H1 (cell line): ENCODE measurements around the gene PRKAR1B. TPM values are rescaled to one million over a fixed set of nuclear protein-coding genes. Genes with fewer than 3 reads are reported as not detected.

Experiments used
- CTCF ChIA-PET: fragments of 300-600 bp; sonication (Branson Sonifier 250); formaldehyde crosslinking; loops from one replicate; lab custom pipeline; 2021; ENCODE audit not compliant: partially characterized antibody; lab: Charles Lee
- POLR2A ChIA-PET: fragments of 300-600 bp; sonication (Branson Sonifier 250); formaldehyde crosslinking; loops from one replicate; lab custom pipeline; 2021; ENCODE audit warnings: inconsistent platforms; ENCODE audit not compliant: partially characterized antibody; lab: Charles Lee
- DNase-seq, 2 experiments: peaks; one replicate each; pipeline versions ENCODE4 v3.0.0 to v3.0.0-alpha.2; 2010 to 2022; ENCODE audit warnings: low spot score in 2 of 2, low read depth in 1 of 2, mixed read lengths in 1 of 2
- FAIRE-seq: peaks from 2 replicates; lab custom pipeline; 2011; peaks lifted over from hg19 to GRCh38; lab: Jason Lieb, UNC
- H2AFZ ChIP-seq: 2 replicates; pipeline ENCODE4 v1.8.1; 2012; ENCODE audit warnings: low read length, inconsistent platforms
- H2AK5ac ChIP-seq: 2 replicates; pipeline ENCODE4 v1.6.1; 2013; ENCODE audit warnings: low read depth, low read length
- H2BK120ac ChIP-seq: replicated peaks from 2 replicates; pipeline ENCODE3; 2013; ENCODE audit warnings: low read depth, low read length, inconsistent platforms
- H2BK12ac ChIP-seq: 2 replicates; pipeline ENCODE4 v1.6.1; 2013; ENCODE audit warnings: low read depth, low read length
- H2BK15ac ChIP-seq: 2 replicates; pipeline ENCODE4 v1.6.1; 2013; ENCODE audit warnings: low read length
- H2BK20ac ChIP-seq: 2 replicates; pipeline ENCODE4 v1.6.1; 2013; ENCODE audit warnings: low read length
- H2BK5ac ChIP-seq: 2 replicates; pipeline ENCODE4 v1.6.1; 2013; ENCODE audit warnings: low read depth, low read length
- H3K14ac ChIP-seq: 2 replicates; pipeline ENCODE4 v1.6.1; 2013; ENCODE audit warnings: inconsistent platforms; ENCODE audit not compliant: insufficient read length
- H3K18ac ChIP-seq: 2 replicates; pipeline ENCODE4 v1.6.1; 2013; ENCODE audit warnings: low read length; ENCODE audit errors: extremely low read depth
- H3K23ac ChIP-seq: 2 replicates; pipeline ENCODE4 v1.6.1; 2013; ENCODE audit warnings: inconsistent platforms; ENCODE audit not compliant: insufficient read length
- H3K23me2 ChIP-seq: 2 replicates; pipeline ENCODE4 v1.6.1; 2013; ENCODE audit warnings: low read depth, low read length
- H3K27ac ChIP-seq: 2 replicates; pipeline ENCODE4 v1.6.1; 2011; ENCODE audit warnings: low read depth, low read length, inconsistent platforms
- H3K27me3 ChIP-seq, 4 experiments: replicated peaks in 1 of 4; 1 replicate in 1 of 4; 2 replicates in 3 of 4; pipeline versions ENCODE4 v1.6.1 to v1.8.1; 2011 to 2013; ENCODE audit warnings: low read length in 3 of 4, mild to moderate bottlenecking in 3 of 4, inconsistent platforms in 2 of 4, mixed read lengths in 2 of 4, moderate library complexity in 1 of 4; ENCODE audit not compliant: control insufficient read depth in 3 of 4, insufficient read depth in 3 of 4; ENCODE audit errors: extremely low read depth in 1 of 4
- H3K36me3 ChIP-seq, 4 experiments: 2 replicates each; pipeline versions ENCODE4 v1.6.1 to v1.8.1; 2011 to 2013; ENCODE audit warnings: mild to moderate bottlenecking in 4 of 4, low read length in 3 of 4, moderate library complexity in 2 of 4, control low read depth in 1 of 4, inconsistent platforms in 1 of 4; ENCODE audit not compliant: insufficient read depth in 4 of 4, control insufficient read depth in 2 of 4
- H3K4ac ChIP-seq: replicated peaks from 2 replicates; pipeline ENCODE3; 2013; ENCODE audit warnings: low read length, low read depth, mixed read lengths, inconsistent platforms; ENCODE audit not compliant: insufficient read length
- H3K4me1 ChIP-seq, 4 experiments: replicated peaks in 1 of 4; 1 replicate in 1 of 4; 2 replicates in 3 of 4; pipeline versions ENCODE4 v1.6.1 to v1.8.1; 2011 to 2013; ENCODE audit warnings: low read length in 3 of 4, inconsistent platforms in 2 of 4, mixed read lengths in 1 of 4; ENCODE audit not compliant: insufficient read depth in 4 of 4, control insufficient read depth in 3 of 4
- H3K4me2 ChIP-seq, 2 experiments: 2 replicates each; pipeline versions ENCODE4 v1.6.1 to v1.8.1; 2011 to 2013; ENCODE audit warnings: low read depth in 2 of 2, low read length in 2 of 2, control low read depth in 1 of 2, inconsistent platforms in 1 of 2, mild to moderate bottlenecking in 1 of 2; ENCODE audit not compliant: insufficient read depth in 1 of 2
- H3K4me3 ChIP-seq, 4 experiments: fragments of 200-600, 300-600 bp in 1 of 4; sonication (generic), shearing (Covaris generic), sonication (Bioruptor Twin) in 1 of 4; 2 replicates each; pipeline versions ENCODE4 v1.5.1 to v1.8.1; 2011 to 2016; ENCODE audit warnings: low read length in 4 of 4, low read depth in 3 of 4, control low read depth in 2 of 4, inconsistent platforms in 2 of 4, mild to moderate bottlenecking in 2 of 4, mixed read lengths in 1 of 4, moderate library complexity in 1 of 4; ENCODE audit not compliant: insufficient read depth in 2 of 4; ENCODE audit errors: extremely low read depth in 1 of 4
- H3K56ac ChIP-seq: replicated peaks from 2 replicates; pipeline ENCODE3; 2013; ENCODE audit warnings: low read depth, mild to moderate bottlenecking, mixed read lengths, low read length, inconsistent platforms; ENCODE audit not compliant: insufficient read length
- H3K79me1 ChIP-seq: 2 replicates; pipeline ENCODE4 v1.6.1; 2013; ENCODE audit warnings: low read depth, low read length, control low read depth
- H3K79me2 ChIP-seq, 2 experiments: 2 replicates each; pipeline versions ENCODE4 v1.6.1 to v1.8.1; 2012 to 2013; ENCODE audit warnings: low read length in 2 of 2, mild to moderate bottlenecking in 2 of 2, inconsistent platforms in 1 of 2; ENCODE audit not compliant: insufficient read depth in 2 of 2, control insufficient read depth in 1 of 2
- H3K9ac ChIP-seq, 4 experiments: replicated peaks in 1 of 4; 1 replicate in 1 of 4; 2 replicates in 3 of 4; pipeline versions ENCODE4 v1.6.1 to v1.8.1; 2011 to 2013; ENCODE audit warnings: low read depth in 3 of 4, low read length in 3 of 4, control low read depth in 2 of 4, mild to moderate bottlenecking in 2 of 4, moderate library complexity in 2 of 4, inconsistent platforms in 1 of 4; ENCODE audit errors: extremely low read depth in 1 of 4
- H3K9me3 ChIP-seq, 2 experiments: 2 replicates each; pipeline versions ENCODE4 v1.6.1 to v1.8.1; 2012 to 2013; ENCODE audit warnings: mild to moderate bottlenecking in 2 of 2, moderate library complexity in 2 of 2, control low read depth in 1 of 2, inconsistent platforms in 1 of 2, low read depth in 1 of 2, low read length in 1 of 2, mixed read lengths in 1 of 2; ENCODE audit not compliant: insufficient read depth in 2 of 2
- H4K20me1 ChIP-seq, 2 experiments: replicated peaks in 1 of 2; 2 replicates each; pipeline versions ENCODE3 to v1.8.1; 2011 to 2013; ENCODE audit warnings: inconsistent platforms in 2 of 2, low read length in 2 of 2, mild to moderate bottlenecking in 1 of 2; ENCODE audit not compliant: insufficient read depth in 2 of 2, control insufficient read depth in 1 of 2
- H4K5ac ChIP-seq: 2 replicates; pipeline ENCODE4 v1.6.1; 2013; ENCODE audit warnings: low read length, low read depth, mixed read lengths, inconsistent platforms; ENCODE audit not compliant: insufficient read length
- H4K8ac ChIP-seq: 2 replicates; pipeline ENCODE4 v1.8.0; 2013; ENCODE audit warnings: mild to moderate bottlenecking, moderate library complexity, low read length, inconsistent platforms; ENCODE audit not compliant: insufficient read depth; ENCODE audit errors: extremely low read depth
- H4K91ac ChIP-seq: replicated peaks from 2 replicates; pipeline ENCODE3; 2013; ENCODE audit warnings: low read length, mixed read lengths, inconsistent platforms; ENCODE audit not compliant: insufficient read length
- ASH2L ChIP-seq: fragments of 200-600, 300-600 bp; sonication (generic); IDR thresholded peaks from one replicate; pipeline ENCODE4 v1.7.1; 2017; ENCODE audit warnings: low read length
- CREB1 ChIP-seq: IDR thresholded peaks from 2 replicates; pipeline ENCODE4 v1.6.1; 2012; ENCODE audit warnings: inconsistent platforms
- CTBP2 ChIP-seq: IDR thresholded peaks from 2 replicates; pipeline ENCODE4 v1.7.0; 2011; ENCODE audit warnings: borderline replicate concordance, mild to moderate bottlenecking, moderate library complexity, mixed read lengths, low read length; ENCODE audit not compliant: insufficient read depth, insufficient read length
- E2F6 ChIP-seq: IDR thresholded peaks from 2 replicates; pipeline ENCODE4 v1.6.1; 2012; ENCODE audit warnings: inconsistent platforms
- GTF2F1 ChIP-seq: IDR thresholded peaks from 2 replicates; pipeline ENCODE4 v1.6.1; 2012; ENCODE audit warnings: low read depth, low read length, improper control_type of control experiment, borderline replicate concordance
- HDAC2 ChIP-seq, 2 experiments: fragments of 300-600 bp in 1 of 2; sonication (generic) in 1 of 2; IDR thresholded peaks; 2 replicates each; pipeline ENCODE4 v1.6.1; 2011 to 2012; ENCODE audit warnings: low read depth in 2 of 2, low read length in 2 of 2, mild to moderate bottlenecking in 2 of 2, moderate library complexity in 2 of 2, borderline replicate concordance in 1 of 2, inconsistent platforms in 1 of 2
- TCF12 ChIP-seq: IDR thresholded peaks from 2 replicates; pipeline ENCODE4 v1.6.1; 2011; ENCODE audit warnings: low read depth, mild to moderate bottlenecking, low read length
- WGBS, 2 experiments: shearing (Covaris generic) in 1 of 2; methylation state at CpG; one replicate each; pipeline versions ENCODE4 v1.1.6 to v1.1.7; 2013 to 2015; ENCODE audit warnings: low lambda C conversion rate in 2 of 2, mixed read lengths in 2 of 2, inconsistent platforms in 1 of 2, low coverage in 1 of 2, missing lambda C conversion rate in 1 of 2; ENCODE audit not compliant: insufficient replicate concordance in 2 of 2, insufficient coverage in 1 of 2, insufficient read length in 1 of 2; ENCODE audit errors: extremely low coverage in 1 of 2, missing lambda C conversion rate in 1 of 2; 5-methylcytosine and 5-hydroxymethylcytosine counted together
- polyA plus RNA-seq, 7 experiments: library from polyadenylated mRNA; depleted of rRNA in 3 of 7; stranded (reverse) in 5 of 7; unstranded in 2 of 7; fragments of >200 nt in 5 of 7; fragments of 200-250 nt in 2 of 7; gene quantifications; 1 replicate in 5 of 7; 2 replicates in 1 of 7; 4 replicates in 1 of 7; pipeline versions ENCODE4 v1.2.1 to v1.2.3, GENCODE V29; 2011 to 2013; ENCODE audit warnings: missing spikeins in 2 of 7, mixed read lengths in 2 of 7
- total RNA-seq: library from RNA; stranded (reverse); fragmentation: NEBNext Ultra II Directional; extraction: Animal tissue kit (Norgen Biotek cat#: 25700); gene quantifications from 2 replicates; pipeline ENCODE4 v1.2.1, GENCODE V29; 2021

Gene PRKAR1B
- total and polyA plus RNA-seq, 2 of the 8 experiments (the other 6 are each of a cell fraction or from before 2014, with no cell fraction given): 12.3 to 55.7 TPM

GRCh38 chr7:520503-521161 is 206.4 kb downstream of the PRKAR1B start:
- Histone ChIP-seq H3K79me2 (peaks cover 0 to 19% of the 10 kb centered on the region in 2 experiments; a peak in 3 of 4 replicates), H4K8ac (no peak overlapping the region; the same call in 1 of the 2 replicates), H4K20me1 (peaks cover 0 to 5% of the 10 kb centered on the region in 2 experiments), H4K5ac (peak overlapping the region; percentile 19), H3K23ac (no peak overlapping the region), H2BK20ac (peak overlapping the region; percentile 72; the same call in 1 of the 2 replicates), H3K18ac (peak overlapping the region; percentile 78), H3K4me1 (peaks cover 0 to 20% (median 9%) of the 10 kb centered on the region in 4 experiments; a peak in 5 of 7 replicates), H3K23me2 (peaks cover 31% of the 10 kb centered on the region), H3K27me3 (peaks cover 25 to 47% (median 33%) of the 10 kb centered on the region in 4 experiments), H4K91ac (peak overlapping the region; percentile 90), H3K4ac (peak overlapping the region; percentile 91), H3K14ac (no peak overlapping the region), H3K36me3 (no peaks in the 10 kb centered on the region; a peak in 1 of 8 replicates), H3K4me2 (peak overlapping the region; percentile 61 to 77), H3K9ac (no peak overlapping the region), H3K4me3 (peak overlapping the region; percentile 35 to 63 (median 48)), H3K56ac (no peak overlapping the region), H3K27ac (no peak overlapping the region), H3K79me1 (no peaks in the 10 kb centered on the region), H2AFZ (no peak overlapping the region), H2BK120ac (peak overlapping the region; percentile 78), H2BK12ac (peak overlapping the region; percentile 97; the same call in 1 of the 2 replicates), H3K9me3 (no peaks in the 10 kb centered on the region), H2BK15ac (peak overlapping the region; percentile 81; the same call in 1 of the 2 replicates), H2BK5ac (peak overlapping the region; percentile 93; the same call in 1 of the 2 replicates), H2AK5ac (no peak overlapping the region)
- CTCF ChIA-PET: interaction anchor here (0.8 to 1.4 kb wide), 3 partner anchors 140 to 199 kb away, joined by 3 to 4 read pairs (median 3); no protein-coding TSS in a partner anchor
- 3% methylated on average over 29 of the region's 63 CpGs; no CpG with 5 or more reads in 1 of the 2 experiments for WGBS, 2 experiments
- DNase-seq (peak in 1 of 2 experiments; percentile 77), FAIRE-seq (no peak)
- POLR2A ChIA-PET: interaction anchor here (0.6 to 1.9 kb wide), 6 partner anchors 9 to 145 kb away, joined by 3 to 4 read pairs (median 4); no protein-coding TSS in a partner anchor
- 0 out of 2 replicates have a peak, but pooled peaks have one; percentile 11 for TF ChIP-seq E2F6
- TF ChIP-seq HDAC2 (IDR thresholded peaks at IDR 0.05; ENCODE audit: borderline replicate concordance in 1 of 2, low read depth in 2 of 2, low read length in 2 of 2): 0 out of 4 replicates have a peak, but pooled peaks of 1 of the 2 experiments have one; percentile 2
- peak; percentile 16 for TF ChIP-seq CTBP2
- TF ChIP-seq CREB1: 0 out of 2 replicates have a peak, but pooled peaks have one; percentile 7
- no peak for TF ChIP-seq GTF2F1
- TF ChIP-seq ASH2L: peak; percentile 59
- no peak for TF ChIP-seq TCF12
